GM19193 (cell line): ENCODE data around the gene DIO2.

ENCODE experiments used
- POLR2A ChIP-seq: IDR thresholded peaks from 4 replicates; pipeline ENCODE4 v1.6.1; 2011; ENCODE audit not compliant: insufficient read depth, insufficient read length; ENCODE audit errors: extremely low read depth

DIO2 gene

DNA sequence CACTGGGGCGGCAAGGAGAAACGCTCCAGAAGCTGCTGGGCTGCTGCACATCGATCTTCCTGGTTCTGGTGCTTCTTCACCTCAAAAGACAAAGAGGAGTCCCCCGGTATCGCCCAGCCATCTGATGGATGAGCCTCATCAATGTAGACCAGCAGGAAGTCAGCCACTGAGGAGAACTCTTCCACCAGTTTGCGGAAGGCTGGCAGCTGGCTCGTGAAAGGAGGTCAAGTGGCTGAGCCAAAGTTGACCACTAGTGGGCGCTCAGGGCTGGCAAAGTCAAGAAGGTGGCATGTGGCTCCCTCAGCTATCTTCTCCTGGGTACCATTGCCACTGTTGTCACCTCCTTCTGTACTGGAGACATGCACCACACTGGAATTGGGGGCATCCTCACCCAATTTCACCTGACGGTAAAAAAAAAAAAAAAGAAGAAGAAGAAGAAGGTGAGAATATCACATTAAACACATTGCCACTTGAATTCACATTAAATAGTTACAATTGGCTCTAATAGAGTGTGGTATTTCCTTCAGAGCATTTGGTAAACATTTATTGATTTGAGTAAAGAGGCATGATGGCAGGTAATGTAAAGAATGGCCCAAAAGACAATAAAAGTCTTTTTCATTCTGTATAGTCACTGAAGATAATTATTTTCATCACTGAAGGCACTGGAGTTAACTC is 8.3 kb downstream of the DIO2 start:
- TF ChIP-seq POLR2A: no peak

DNA sequence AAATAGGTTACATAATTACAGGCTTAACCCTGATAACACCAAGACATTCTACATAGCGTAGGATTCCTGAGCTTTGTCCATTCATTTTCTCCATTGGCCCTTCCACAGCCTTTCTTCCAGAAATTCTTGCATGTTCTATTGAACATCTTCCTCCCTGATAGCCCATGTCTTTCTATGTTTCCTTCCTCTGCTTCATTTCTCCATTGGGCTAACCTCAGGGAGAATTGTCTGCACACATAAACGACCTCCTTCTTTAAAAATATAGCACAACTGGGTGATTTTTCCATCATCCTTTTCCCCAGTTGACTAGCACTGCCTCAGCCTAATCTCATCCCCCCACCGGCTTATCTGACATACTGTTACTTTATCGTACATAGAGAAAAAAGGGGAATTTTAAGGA is 11.2 kb downstream of the DIO2 start:
- no peak for TF ChIP-seq POLR2A

DNA sequence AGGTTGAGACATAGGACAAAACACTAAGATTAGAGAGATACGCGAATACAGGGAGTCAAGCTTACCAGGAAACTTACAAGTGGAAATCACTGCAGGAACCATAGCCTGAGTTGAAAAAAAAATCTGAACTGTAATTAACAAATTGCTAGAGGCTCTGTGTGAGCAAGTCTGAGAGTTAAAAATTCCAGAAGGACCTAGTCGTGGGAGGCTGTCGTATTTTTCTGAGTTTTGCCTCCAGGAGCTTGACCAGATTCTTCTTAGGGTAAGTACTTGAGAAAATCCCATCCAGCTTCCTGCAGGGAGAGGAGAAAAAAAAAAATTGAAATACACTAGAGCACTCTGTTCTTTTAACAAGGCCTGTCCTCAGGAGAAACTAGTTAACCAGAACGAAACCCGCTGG is 22.7 kb downstream of the DIO2 start:
- no peak for TF ChIP-seq POLR2A

DNA sequence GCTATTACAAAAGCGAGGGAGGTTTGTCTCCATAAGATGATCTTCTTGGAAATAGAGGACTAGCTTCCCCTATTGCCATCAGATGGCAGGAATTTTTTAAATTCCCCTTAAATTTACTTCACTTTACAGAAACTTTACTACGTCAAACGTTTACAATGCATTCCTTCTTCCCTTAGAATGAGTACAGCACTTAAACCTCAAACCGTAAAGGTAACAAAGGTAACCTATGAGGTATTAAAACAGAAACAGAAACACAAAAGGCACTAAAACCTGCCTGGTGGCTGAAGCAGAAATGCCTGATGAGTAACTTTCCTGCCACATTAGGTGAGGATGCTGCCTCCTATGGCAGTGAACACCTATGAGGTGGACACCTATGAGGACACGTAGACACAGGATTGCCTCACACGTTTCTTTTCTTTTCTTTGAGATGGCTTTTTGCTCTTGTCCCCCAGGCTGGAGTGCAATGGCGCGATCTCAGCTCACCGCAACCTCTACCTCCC is 25.0 kb downstream of the DIO2 start:
- TF ChIP-seq POLR2A: no peak

DNA sequence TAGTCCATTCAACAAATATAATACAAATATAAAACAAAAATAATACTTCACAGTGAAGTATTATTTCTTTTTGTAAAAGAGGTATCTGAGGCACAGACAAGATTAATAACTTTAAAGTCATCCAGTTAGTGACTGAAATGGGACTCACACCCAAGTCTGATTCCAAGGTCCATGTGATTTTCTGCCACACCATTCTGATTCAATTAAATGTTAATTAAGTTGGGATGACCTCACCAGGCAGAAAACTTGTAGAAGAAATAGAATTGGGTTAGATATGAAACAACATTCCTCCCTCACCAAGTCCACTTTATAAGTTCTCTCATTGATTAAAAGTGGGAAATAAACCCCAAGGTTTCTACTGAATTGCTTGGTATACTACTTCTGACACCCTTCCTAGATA is 34.4 kb downstream of the DIO2 start:
- TF ChIP-seq POLR2A: no peak

DNA sequence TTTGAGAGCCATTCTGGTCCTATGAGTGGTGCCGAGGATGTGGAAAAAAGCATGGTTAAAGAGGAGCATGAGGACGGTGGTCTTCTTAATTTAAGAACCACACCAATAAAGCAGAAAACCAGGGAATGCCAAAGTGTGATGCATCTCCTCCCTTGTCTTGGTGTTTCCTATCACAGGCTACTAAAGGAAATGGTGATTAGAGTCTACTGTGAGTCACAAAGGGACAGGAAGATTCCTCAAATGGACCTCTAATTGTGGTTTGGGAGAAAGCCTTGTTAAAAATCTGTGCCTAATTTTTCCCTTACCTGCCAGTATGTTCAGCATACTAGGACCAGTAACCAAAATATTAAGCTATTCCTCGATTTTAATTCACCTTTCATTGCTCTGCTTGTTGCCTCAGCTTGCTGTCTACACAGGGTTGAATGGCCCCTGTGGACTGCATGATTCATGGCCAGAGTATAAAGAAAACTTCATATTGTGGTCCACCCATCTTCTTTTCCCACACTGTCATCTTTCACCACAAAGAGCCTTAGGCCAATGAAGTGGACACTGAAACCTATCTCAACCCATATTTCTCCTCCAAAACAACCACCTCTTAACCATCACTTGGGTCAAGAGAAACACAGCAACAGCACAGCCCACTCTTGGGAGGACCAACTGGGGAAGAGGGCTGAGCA is 38.8 kb downstream of the DIO2 start:
- no peak for TF ChIP-seq POLR2A

DNA sequence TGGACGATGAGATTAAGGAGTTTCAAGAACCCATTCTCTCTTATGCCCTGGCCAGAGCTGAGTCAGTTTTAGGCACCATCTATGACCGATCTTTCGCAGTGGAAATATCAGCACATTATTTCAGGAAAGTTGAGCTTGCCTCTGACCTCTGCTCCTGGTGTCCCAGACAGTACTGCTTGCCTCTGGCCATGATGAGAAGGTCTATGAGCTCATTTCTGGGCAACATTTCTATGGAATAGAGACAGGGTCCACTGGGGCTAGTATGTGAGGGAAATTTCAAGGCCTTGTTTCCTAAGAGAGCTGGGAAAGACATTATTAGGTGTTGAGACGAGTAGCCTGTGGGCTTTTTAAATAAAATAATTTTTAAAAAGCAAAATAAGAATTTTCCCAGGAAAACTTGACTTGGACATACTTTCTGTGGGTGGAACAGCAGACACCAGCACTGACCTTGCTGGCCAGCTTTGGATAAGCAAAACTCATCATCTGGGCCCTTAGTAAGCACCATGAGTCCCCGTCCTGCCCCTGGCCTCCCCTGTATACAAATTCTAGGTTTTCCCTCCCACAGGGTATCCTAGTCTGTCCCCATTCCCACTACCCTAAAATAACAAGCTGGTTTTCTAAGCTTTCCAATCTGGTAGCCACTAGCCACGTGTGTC is 43.4 kb downstream of the DIO2 start:
- TF ChIP-seq POLR2A: no peak

DNA sequence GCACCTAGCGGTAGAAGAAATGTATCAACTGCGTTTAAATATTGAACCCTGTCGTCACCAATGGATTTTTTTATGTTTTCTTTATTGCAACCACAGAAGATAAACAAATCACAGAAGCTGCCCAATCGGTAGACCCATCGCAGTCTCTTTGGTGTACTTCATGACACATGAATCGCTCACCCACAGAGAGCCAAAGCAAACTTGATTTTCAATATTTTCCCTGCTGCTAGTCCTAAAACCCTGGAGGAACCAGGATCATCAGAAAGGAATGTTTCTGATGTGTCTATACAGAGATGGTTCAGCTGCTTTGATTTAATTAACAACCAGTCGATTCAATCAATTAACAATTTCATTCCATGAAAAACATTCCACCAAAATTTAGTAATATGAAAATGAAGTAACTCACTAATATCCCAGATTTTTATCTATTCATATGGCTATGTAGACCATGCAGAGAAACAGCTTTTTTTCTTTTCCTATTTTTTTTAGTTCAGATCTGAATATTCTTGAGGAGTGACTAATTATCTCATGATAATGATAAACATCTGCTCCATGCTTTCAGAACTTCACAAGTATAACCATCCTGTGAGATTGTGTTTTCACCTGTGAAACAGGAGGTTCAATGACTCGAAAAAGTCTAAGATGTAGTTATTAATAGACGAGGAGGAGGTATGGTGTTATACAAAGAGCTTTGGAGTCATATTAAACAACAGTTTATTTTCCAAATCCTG is 46.1 kb downstream of the DIO2 start:
- no peak for TF ChIP-seq POLR2A

DNA sequence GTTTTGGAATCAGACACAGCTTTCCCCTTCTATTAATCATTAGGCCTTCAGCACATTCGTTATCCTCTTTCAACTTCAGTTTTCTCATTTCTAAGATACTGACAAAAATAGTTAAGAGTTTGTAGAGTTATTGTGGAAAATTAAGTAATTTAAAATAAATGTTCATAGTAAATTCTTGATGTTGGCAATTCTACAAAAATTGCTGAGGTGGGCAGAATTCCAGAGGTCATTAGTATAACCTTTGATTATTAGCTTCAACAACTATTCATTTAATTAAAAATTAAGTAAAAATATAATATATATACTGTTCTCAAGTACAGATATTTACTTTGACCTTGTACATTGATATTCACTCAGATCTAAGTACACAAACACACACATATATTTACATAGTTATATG is 58.5 kb downstream of the DIO2 start:
- TF ChIP-seq POLR2A: no peak

DNA sequence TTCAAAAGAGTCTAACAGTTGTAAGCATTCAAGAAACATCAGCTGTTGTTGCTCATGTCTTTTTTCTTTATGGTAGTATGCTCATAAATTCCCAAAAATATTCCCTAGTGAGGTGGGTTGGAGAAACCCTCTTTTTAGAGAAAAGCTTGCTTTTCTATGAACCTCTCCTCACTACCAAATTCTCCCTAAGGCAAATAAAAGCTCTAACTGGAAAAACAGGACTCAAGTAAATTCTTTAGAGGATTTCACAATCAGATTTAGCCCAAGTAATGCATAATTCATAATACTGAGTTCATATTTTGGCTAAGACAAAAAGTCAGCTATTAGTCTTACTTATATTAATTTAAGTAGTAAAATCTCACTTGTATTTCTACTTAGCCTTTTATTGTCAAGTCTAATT is 59.1 kb downstream of the DIO2 start:
- no peak for TF ChIP-seq POLR2A

DNA sequence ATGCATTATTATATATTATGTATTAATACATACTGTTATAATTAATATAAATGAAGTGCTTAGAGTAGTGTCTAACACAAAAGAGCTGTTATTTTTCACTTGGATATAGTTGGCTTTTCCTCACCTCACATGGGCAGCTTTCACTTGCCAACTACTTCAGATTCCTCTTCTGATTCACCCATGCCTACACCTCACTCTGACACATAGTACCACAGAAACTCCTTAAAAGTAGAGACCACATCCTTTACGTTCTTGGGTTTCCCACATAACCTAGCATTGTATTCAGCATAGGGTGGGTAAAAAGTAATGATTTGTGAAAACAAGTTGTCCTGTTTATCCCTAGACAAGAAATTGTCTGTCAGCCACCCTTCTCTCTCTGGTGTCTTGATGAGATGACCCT is 61.0 kb downstream of the DIO2 start:
- TF ChIP-seq POLR2A: no peak
